SK-N-SH (cell line): Measurements from ENCODE around the gene RAD21L1. TPM values are rescaled to one million over a fixed set of nuclear protein-coding genes. Genes with fewer than 3 reads are reported as not detected.

Experiments
- CTCF ChIA-PET: fragments of 300-600, 350-600 bp; formaldehyde crosslinking; extraction: SDS; loops from one replicate; lab custom pipeline; 2021; lab: Yijun Ruan, JAX
- POLR2A ChIA-PET: fragments of 350-600 bp; sonication (Branson Sonifier 250); formaldehyde crosslinking; extraction: SDS; loops from one replicate; lab custom pipeline; 2020; ENCODE audit warnings: antibody characterized with exemption, inconsistent platforms; lab: Yijun Ruan, JAX
- DNase-seq: peaks from one replicate; pipeline ENCODE4 v3.0.0; 2012
- H2AFZ ChIP-seq: fragments of 200-600 bp; sonication (generic); 2 replicates; pipeline ENCODE4 v1.8.1; 2016; ENCODE audit warnings: antibody characterized with exemption, mild to moderate bottlenecking, low read depth
- H3F3A ChIP-seq: fragments of 200-600 bp; sonication (generic); replicated peaks from 2 replicates; pipeline ENCODE3; 2016; ENCODE audit warnings: antibody characterized with exemption, mild to moderate bottlenecking; ENCODE audit not compliant: insufficient read depth
- H3K27ac ChIP-seq, 2 experiments: fragments of 200-500 bp in 1 of 2; fragments of 200-600 bp in 1 of 2; sonication (Bioruptor generic) in 1 of 2; sonication (generic), shearing (Covaris generic) in 1 of 2; 2 replicates each; pipeline versions ENCODE4 v1.5.1 to v1.6.1; 2014 to 2016; ENCODE audit warnings: low read depth in 2 of 2, inconsistent platforms in 1 of 2, low read length in 1 of 2, mild to moderate bottlenecking in 1 of 2, mixed read lengths in 1 of 2
- H3K27me3 ChIP-seq: fragments of 200-600 bp; sonication (generic), shearing (Covaris generic); 2 replicates; pipeline ENCODE4 v1.6.1; 2016; ENCODE audit warnings: mixed run types; ENCODE audit not compliant: insufficient read depth
- H3K36me3 ChIP-seq, 2 experiments: fragments of 200-500 bp in 1 of 2; fragments of 200-600 bp in 1 of 2; sonication (Bioruptor generic) in 1 of 2; sonication (generic) in 1 of 2; replicated peaks in 1 of 2; 2 replicates each; pipeline versions ENCODE3 to v1.5.1; 2014 to 2016; ENCODE audit warnings: low read length in 1 of 2, mild to moderate bottlenecking in 1 of 2; ENCODE audit not compliant: insufficient read depth in 2 of 2, control insufficient read depth in 1 of 2
- H3K4me1 ChIP-seq, 2 experiments: fragments of 200-500 bp in 1 of 2; fragments of 200-600 bp in 1 of 2; sonication (Bioruptor generic) in 1 of 2; sonication (generic), shearing (Covaris generic) in 1 of 2; 2 replicates each; pipeline versions ENCODE4 v1.5.1 to v1.6.1; 2014 to 2016; ENCODE audit warnings: low read depth in 1 of 2, low read length in 1 of 2, mixed run types in 1 of 2; ENCODE audit not compliant: insufficient read depth in 2 of 2, control insufficient read depth in 1 of 2
- H3K4me2 ChIP-seq: fragments of 200-600 bp; sonication (generic), shearing (Covaris generic); 2 replicates; pipeline ENCODE4 v1.6.1; 2017; ENCODE audit warnings: mixed run types
- H3K4me3 ChIP-seq, 2 experiments: fragments of 200-500 bp in 1 of 2; fragments of 200-600 bp in 1 of 2; sonication (Bioruptor generic) in 1 of 2; sonication (generic), shearing (Covaris generic) in 1 of 2; 2 replicates each; pipeline versions ENCODE4 v1.5.1 to v1.8.1; 2014 to 2016; ENCODE audit warnings: low read depth in 2 of 2, inconsistent platforms in 1 of 2, low read length in 1 of 2, mild to moderate bottlenecking in 1 of 2, mixed read lengths in 1 of 2, moderate library complexity in 1 of 2
- H3K79me2 ChIP-seq: fragments of 200-600 bp; sonication (generic); 2 replicates; pipeline ENCODE4 v1.8.1; 2017; ENCODE audit warnings: mild to moderate bottlenecking; ENCODE audit not compliant: insufficient read depth
- H3K9ac ChIP-seq: fragments of 200-600 bp; sonication (generic); 2 replicates; pipeline ENCODE4 v1.6.1; 2017; ENCODE audit warnings: mixed run types
- H3K9me2 ChIP-seq: fragments of 200-600 bp; sonication (generic); 2 replicates; pipeline ENCODE4 v1.6.1; 2017; ENCODE audit warnings: mixed run types
- H3K9me3 ChIP-seq: fragments of 200-600 bp; sonication (generic); 2 replicates; pipeline ENCODE4 v1.6.1; 2017; ENCODE audit warnings: mixed run types, mild to moderate bottlenecking, moderate library complexity
- H4K20me1 ChIP-seq: fragments of 200-600 bp; sonication (generic); 2 replicates; pipeline ENCODE4 v1.6.1; 2017; ENCODE audit warnings: mild to moderate bottlenecking, mixed run types; ENCODE audit not compliant: insufficient read depth
- CHD2 ChIP-seq: fragments of 150-350 bp; IDR thresholded peaks from 2 replicates; pipeline ENCODE4 v1.6.1; 2018; ENCODE audit warnings: low read length; ENCODE audit not compliant: partially characterized antibody
- CTCF ChIP-seq: fragments of 200-600 bp; sonication (generic); IDR thresholded peaks from 2 replicates; pipeline ENCODE4 v1.6.1; 2017; ENCODE audit warnings: antibody characterized with exemption, mild to moderate bottlenecking, moderate library complexity
- ELF1 ChIP-seq: IDR thresholded peaks from 2 replicates; pipeline ENCODE4 v1.4.0; 2012
- EZH2phosphoT487 ChIP-seq: fragments of 200-600 bp; sonication (generic); IDR thresholded peaks from 2 replicates; pipeline ENCODE4 v1.6.1; 2017; ENCODE audit warnings: low read depth, mixed run types, mild to moderate bottlenecking, antibody characterized with exemption, moderate library complexity, borderline replicate concordance
- FOSL2 ChIP-seq: IDR thresholded peaks from 2 replicates; pipeline ENCODE4 v1.4.0; 2012; ENCODE audit warnings: low read depth, mild to moderate bottlenecking, moderate library complexity, borderline replicate concordance
- FOXJ3 ChIP-seq: sonication (generic); formaldehyde crosslinking; IDR thresholded peaks from 2 replicates; pipeline ENCODE4 v1.5.1; 2020; ENCODE audit warnings: mild to moderate bottlenecking, missing genetic modification reagents
- IRF3 ChIP-seq: fragments of 150-350 bp; IDR thresholded peaks from 2 replicates; pipeline ENCODE4 v1.6.1; 2016; ENCODE audit warnings: mild to moderate bottlenecking, low read depth, low read length
- MAX ChIP-seq: IDR thresholded peaks from 2 replicates; pipeline ENCODE4 v1.4.0; 2012; ENCODE audit warnings: low read depth
- MEF2A ChIP-seq: IDR thresholded peaks from 2 replicates; pipeline ENCODE4 v1.4.0; 2012; ENCODE audit warnings: low read depth, borderline replicate concordance
- MXI1 ChIP-seq: IDR thresholded peaks from 2 replicates; pipeline ENCODE4 v1.6.1; 2012; ENCODE audit warnings: mild to moderate bottlenecking, low read depth, low read length, improper control_type of control experiment
- POLR2AphosphoS5 ChIP-seq: IDR thresholded peaks from 2 replicates; pipeline ENCODE4 v1.6.1; 2012; ENCODE audit warnings: low read depth, low read length
- RCOR1 ChIP-seq: fragments of 150-350 bp; IDR thresholded peaks from 2 replicates; pipeline ENCODE4 v1.6.1; 2017; ENCODE audit warnings: antibody characterized with exemption, low read length
- RXRA ChIP-seq: IDR thresholded peaks from 2 replicates; pipeline ENCODE4 v1.4.0; 2012; ENCODE audit warnings: low read depth, mild to moderate bottlenecking, borderline replicate concordance
- SIN3A ChIP-seq: IDR thresholded peaks from 2 replicates; pipeline ENCODE4 v1.6.1; 2012; ENCODE audit warnings: low read depth, mild to moderate bottlenecking, low read length, moderate library complexity, borderline replicate concordance
- TAF1 ChIP-seq: IDR thresholded peaks from 2 replicates; pipeline ENCODE4 v1.6.1; 2012; ENCODE audit warnings: low read depth, mild to moderate bottlenecking, low read length, moderate library complexity, borderline replicate concordance
- TEAD4 ChIP-seq: IDR thresholded peaks from 2 replicates; pipeline ENCODE4 v1.4.0; 2012; ENCODE audit warnings: mild to moderate bottlenecking, borderline replicate concordance; ENCODE audit not compliant: insufficient read depth
- USF2 ChIP-seq: fragments of 150-350 bp; IDR thresholded peaks from 2 replicates; pipeline ENCODE4 v1.6.1; 2017; ENCODE audit warnings: antibody characterized with exemption, low read length, low read depth, borderline replicate concordance
- YY1 ChIP-seq: IDR thresholded peaks from 2 replicates; pipeline ENCODE4 v1.4.0; 2012; ENCODE audit warnings: low read depth, mild to moderate bottlenecking
- ZBTB33 ChIP-seq: IDR thresholded peaks from 2 replicates; pipeline ENCODE4 v1.4.0; 2012; ENCODE audit warnings: low read depth, borderline replicate concordance
- whole genome bisulfite sequencing: methylation state at CpG from one replicate; pipeline ENCODE4 v1.1.6; 2017; ENCODE audit warnings: low lambda C conversion rate; 5-methylcytosine and 5-hydroxymethylcytosine counted together
- polyA plus RNA-seq, 3 experiments: library from polyadenylated mRNA; depleted of rRNA; stranded (reverse); fragments of >200 nt; gene quantifications; 2 replicates each; pipeline ENCODE4 v1.2.3, GENCODE V29; 2012
- TF ChIP-seq, protein P1 (sequence below): IDR thresholded peaks from 2 replicates; pipeline ENCODE4 v1.4.0; 2012; ENCODE audit warnings: low read depth, borderline replicate concordance

RAD21L1 gene
- polyA plus RNA-seq, 1 of the 3 experiments (the other 2 are of a cell fraction) = 0.03 TPM

- TF ChIP-seq FOSL2 = no peak
- TF ChIP-seq CTCF = no peak
Observed at GRCh38 chr20:1264727-1265126, 38.9 kb downstream of the RAD21L1 start (continued).

- DNase-seq = no peak
- Histone ChIP-seq H2AFZ (peak overlapping the region; percentile 85), H3F3A (peaks cover 3% of the 10 kb centered on the region), H3K9me3 (0 out of 2 replicates have a peak, but pooled peaks cover 5% of the 10 kb centered on the region), H3K79me2 (no peaks in the 10 kb centered on the region; the same call in 1 of the 2 replicates), H3K4me3 (peak overlapping the region; percentile 81 to 84), H3K27me3 (no peaks in the 10 kb centered on the region), H3K27ac (peak overlapping the region in 1 of 2 experiments; percentile 47; a peak in 2 of 4 replicates), H3K36me3 (peaks cover 0 to 4% of the 10 kb centered on the region in 2 experiments), H3K4me1 (peaks cover 4 to 15% of the 10 kb centered on the region in 2 experiments; a peak in 2 of 4 replicates), H3K4me2 (peak overlapping the region; percentile 95), H3K9ac (peak overlapping the region; percentile 57), H4K20me1 (no peaks in the 10 kb centered on the region), H3K9me2 (no peaks in the 10 kb centered on the region)
- ChIA-PET POLR2A (no interaction called here), CTCF (interaction anchor here (0.9 to 1.8 kb wide), 4 partner anchors 11 to 39 kb away, joined by 3 to 7 read pairs (median 4); partner anchors contain the start of gene RAD21L1)
- WGBS = 81% methylated on average over 4 of the region's 4 CpGs
- TF ChIP-seq EZH2phosphoT487 = no peak
- no peak for TF ChIP-seq YY1
- TF ChIP-seq ELF1 = no peak
- TF ChIP-seq ZBTB33 = no peak
- TF ChIP-seq MAX = no peak
- TF ChIP-seq CTCF = no peak
- no peak for TF ChIP-seq FOXJ3 (CRISPR knock-in tag)
- TF ChIP-seq, protein P1, sequence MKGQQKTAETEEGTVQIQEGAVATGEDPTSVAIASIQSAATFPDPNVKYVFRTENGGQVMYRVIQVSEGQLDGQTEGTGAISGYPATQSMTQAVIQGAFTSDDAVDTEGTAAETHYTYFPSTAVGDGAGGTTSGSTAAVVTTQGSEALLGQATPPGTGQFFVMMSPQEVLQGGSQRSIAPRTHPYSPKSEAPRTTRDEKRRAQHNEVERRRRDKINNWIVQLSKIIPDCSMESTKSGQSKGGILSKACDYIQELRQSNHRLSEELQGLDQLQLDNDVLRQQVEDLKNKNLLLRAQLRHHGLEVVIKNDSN = no peak
- TF ChIP-seq TAF1 = no peak
- no peak for TF ChIP-seq MXI1
- TF ChIP-seq POLR2AphosphoS5 = no peak
- no peak for TF ChIP-seq CHD2
- TF ChIP-seq RCOR1 = no peak
- no peak for TF ChIP-seq IRF3
- TF ChIP-seq SIN3A = no peak
- no peak for TF ChIP-seq MEF2A
- TF ChIP-seq USF2 = no peak
- TF ChIP-seq TEAD4 = no peak
- TF ChIP-seq RXRA = no peak
Observed at GRCh38 chr20:1265226-1265915, 39.5 kb downstream of the RAD21L1 start.
